Lung (tissue), 16 donors: ENCODE results near the gene CYTH2. TPM values are rescaled to one million over a fixed set of nuclear protein-coding genes. Genes with fewer than 3 reads are reported as not detected.

ENCODE experiments used
- ATAC-seq: fragments of 200-7000 bp; cut with Tn5 transposase; one replicate; pipeline ENCODE4 v1.9.1; 2020; ENCODE audit warnings: moderate number of reproducible peaks; ENCODE audit not compliant: insufficient read depth, low FRiP score
- DNase-seq, 3 donors: peaks; one replicate each; pipeline ENCODE4 v3.0.0-alpha.2; 2013 to 2017
- H3K27ac ChIP-seq, 2 donors: one replicate each; pipeline ENCODE4 v1.5.1; 2013; ENCODE audit warnings: mild to moderate bottlenecking in 2 of 2, moderate library complexity in 2 of 2, control low read depth in 1 of 2, inconsistent platforms in 1 of 2, low read depth in 1 of 2, low read length in 1 of 2
- H3K27me3 ChIP-seq, 3 donors: one replicate each; pipeline ENCODE4 v1.5.1; 2013; ENCODE audit warnings: low read length in 2 of 3; ENCODE audit not compliant: control insufficient read depth in 3 of 3, insufficient read depth in 3 of 3
- H3K36me3 ChIP-seq, 4 donors: one replicate each; pipeline ENCODE4 v1.5.1; 2013; ENCODE audit warnings: low read length in 4 of 4, mild to moderate bottlenecking in 1 of 4, moderate library complexity in 1 of 4; ENCODE audit not compliant: control insufficient read depth in 4 of 4, insufficient read depth in 4 of 4
- H3K4me1 ChIP-seq, 5 donors: one replicate each; pipeline ENCODE4 v1.5.1; 2013; ENCODE audit warnings: low read length in 5 of 5, mild to moderate bottlenecking in 2 of 5, moderate library complexity in 1 of 5; ENCODE audit not compliant: control insufficient read depth in 5 of 5, insufficient read depth in 5 of 5
- H3K4me3 ChIP-seq: one replicate; pipeline ENCODE4 v1.5.1; 2013; ENCODE audit warnings: mild to moderate bottlenecking, control low read depth, moderate library complexity
- H3K9ac ChIP-seq, 2 donors: one replicate each; pipeline ENCODE4 v1.5.1; 2013; ENCODE audit warnings: low read length in 2 of 2, control low read depth in 1 of 2; ENCODE audit not compliant: insufficient read depth in 1 of 2
- H3K9me3 ChIP-seq, 4 donors: one replicate each; pipeline ENCODE4 v1.5.1; 2013; ENCODE audit warnings: low read length in 3 of 4, mild to moderate bottlenecking in 1 of 4, moderate library complexity in 1 of 4; ENCODE audit not compliant: control insufficient read depth in 4 of 4, insufficient read depth in 3 of 4
- CTCF ChIP-seq: IDR thresholded peaks from 2 replicates; pipeline ENCODE4 v1.5.1; 2012; ENCODE audit warnings: mild to moderate bottlenecking; ENCODE audit errors: control extremely low read depth, extremely low read depth
- WGBS, 2 donors: extraction: QIAGEN DNeasy Blood & Tissue Kit; methylation state at CpG; one replicate each; pipeline ENCODE4 v1.1.7; 2013; 5-methylcytosine and 5-hydroxymethylcytosine counted together
- long read RNA-seq, 5 donors: transcript quantifications; one replicate each; lab custom pipeline, GENCODE V29; 2026
- polyA plus RNA-seq, 2 donors: library from polyadenylated mRNA; stranded (reverse); fragments of 200-250 nt; gene quantifications; one replicate each; pipeline ENCODE4 v1.2.1, GENCODE V29; 2013
- total RNA-seq, 2 donors: library from RNA; depleted of rRNA in 1 of 2; stranded (reverse); fragments of >200 nt in 1 of 2; gene quantifications; one replicate each; pipeline ENCODE4 v1.2.1, GENCODE V29; 2014 to 2021
- donor health status: control.
- donor health status: control.
- donor health status: Bipolar disorder and iron deficiency.
- donor health status: healthy.
- donor health status: DM: yes; HTN: yes; CAD: no.

Gene CYTH2
- total RNA-seq = 10 to 100 TPM; 45.3 to 72.5 TPM
- 10 to 100 TPM; 44.1 to 53.1 TPM for polyA plus RNA-seq
- long read RNA-seq, donor 1, full-length matches to known transcripts = 27 of 51 reads
- long read RNA-seq, donor 1, partial matches to known transcripts = 24 of 51 reads
- long read RNA-seq, donor 1, other reads (novel, unspliced or antisense) = 0 of 51 reads
- long read RNA-seq, donor 2, full-length matches to known transcripts = 9 of 18 reads
- long read RNA-seq, donor 2, partial matches to known transcripts = 9 of 18 reads
- long read RNA-seq, donor 2, other reads (novel, unspliced or antisense) = 0 of 18 reads
- long read RNA-seq, donor 3, full-length matches to known transcripts = 18 of 37 reads
- long read RNA-seq, donor 3, partial matches to known transcripts = 19 of 37 reads
- long read RNA-seq, donor 3, other reads (novel, unspliced or antisense) = 0 of 37 reads
- long read RNA-seq, donor 4, full-length matches to known transcripts = 8 of 14 reads
- long read RNA-seq, donor 4, partial matches to known transcripts = 6 of 14 reads
- long read RNA-seq, donor 4, other reads (novel, unspliced or antisense) = 0 of 14 reads
- long read RNA-seq, donor 5, full-length matches to known transcripts = 16 of 47 reads
- long read RNA-seq, donor 5, partial matches to known transcripts = 31 of 47 reads
- long read RNA-seq, donor 5, other reads (novel, unspliced or antisense) = 0 of 47 reads

DNA sequence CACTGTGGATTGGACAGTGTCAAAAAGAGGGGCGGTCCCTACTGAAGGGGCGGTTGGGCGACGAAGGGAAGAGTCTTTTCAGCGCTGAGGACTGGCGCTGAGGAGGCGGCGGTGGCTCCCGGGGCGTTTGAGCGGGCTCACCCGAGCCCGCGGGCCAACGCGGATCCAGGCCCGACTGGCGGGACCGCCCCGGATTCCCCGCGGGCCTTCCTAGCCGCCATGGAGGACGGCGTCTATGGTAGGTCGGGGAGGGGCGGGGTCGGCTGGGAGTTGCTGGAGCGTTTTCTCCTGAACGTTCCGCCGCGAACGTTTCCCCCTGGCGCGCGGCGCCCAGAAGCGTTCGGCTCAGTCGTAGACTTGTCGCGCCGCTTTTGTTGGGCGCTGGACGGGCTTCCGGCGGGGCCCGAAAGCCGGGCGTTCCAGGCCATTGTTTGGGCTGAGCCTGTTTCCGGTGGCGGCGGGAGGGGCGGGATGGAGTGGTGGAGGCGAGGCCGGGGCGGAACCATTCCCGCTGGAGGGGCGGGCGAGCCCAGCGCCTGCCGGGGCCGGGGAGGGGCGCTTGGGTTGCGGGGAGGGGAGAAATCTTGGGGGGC lies at the start of gene CYTH2:
TSS of gene CYTH2 (plus strand) at position 81 of the 593 bp plus-strand sequence. CDS start at position 220, 139 bp downstream.
- Histone ChIP-seq H3K27me3 (no peaks in the 10 kb centered on the region), H3K27ac (peak within 1 kb of the TSS; percentile 93 to 98), H3K9me3 (no peaks in the 10 kb centered on the region), H3K4me3 (peak within 1 kb of the TSS; percentile 72), H3K4me1 (peaks cover 0 to 16% (median 6%) of the 10 kb centered on the region in 5 donors), H3K36me3 (peaks cover 18 to 39% (median 38%) of the 10 kb centered on the region in 4 donors), H3K9ac (peak within 1 kb of the TSS; percentile 53 to 69)
- 0 to 1% methylated on average over 51 to 65 of the region's 66 CpGs for WGBS, 2 donors
- no peak for TF ChIP-seq CTCF
- peak; percentile 63 for ATAC-seq
- DNase-seq = peak; percentile 84 to 88 (median 86)

- no peak for TF ChIP-seq CTCF
- Histone ChIP-seq H3K9ac (no peak overlapping the region), H3K9me3 (no peaks in the 10 kb centered on the region), H3K27me3 (no peaks in the 10 kb centered on the region), H3K4me3 (no peak overlapping the region), H3K36me3 (no peaks in the 10 kb centered on the region), H3K4me1 (no peaks in the 10 kb centered on the region), H3K27ac (no peak overlapping the region)
- 72 to 86% methylated on average over 16 of the region's 16 CpGs for WGBS, 2 donors
- DNase-seq (no peak), ATAC-seq (no peak)
Observed at GRCh38 chr19:48421548-48421947, 47.6 kb upstream of the CYTH2 start.

GRCh38 chr19:48424694-48425219 lies 44.4 kb upstream of the CYTH2 start:
- WGBS, 2 donors = 14 to 25% methylated on average over 8 of the region's 8 CpGs
- Histone ChIP-seq H3K4me1 (no peaks in the 10 kb centered on the region), H3K9me3 (no peaks in the 10 kb centered on the region), H3K27ac (peak overlapping the region in 1 of 2 donors; percentile 6), H3K4me3 (no peak overlapping the region), H3K9ac (no peak overlapping the region), H3K27me3 (no peaks in the 10 kb centered on the region), H3K36me3 (no peaks in the 10 kb centered on the region)
- ATAC-seq (peak; percentile 27), DNase-seq (peak in 2 of 3 donors; percentile 15 to 44)
- TF ChIP-seq CTCF = no peak
